Stimulated activated CD8-positive, alpha-beta memory T cell treated with anti-CD3 and anti-CD28 coated beads, Interleukin-7, amount 100 ng/mL, for 24 hours (primary cell): ENCODE data around the gene VSIG8.

Experiments used
- DNase-seq: peaks from one replicate; pipeline ENCODE4 v3.0.0-alpha.2; 2020; ENCODE audit warnings: low read depth

VSIG8 gene

DNA sequence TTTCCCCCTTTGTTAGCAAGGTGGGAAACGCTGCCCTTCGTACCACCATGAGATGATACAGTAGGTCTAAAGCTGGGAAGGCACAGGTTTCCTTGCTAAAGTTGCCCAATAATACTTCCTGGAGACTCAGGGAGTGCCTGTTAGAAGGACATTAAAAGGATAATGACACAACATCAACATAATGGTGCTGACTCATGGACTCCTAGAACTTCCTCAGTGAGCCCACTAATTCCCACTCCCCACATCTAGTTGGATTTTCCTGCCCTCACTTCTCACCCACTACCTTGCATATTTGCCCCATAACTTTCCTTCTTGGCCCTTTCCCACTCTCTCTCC is 20.0 kb upstream of the VSIG8 start:
- no peak for DNase-seq

- no peak for DNase-seq
Observed at GRCh38 chr1:159881622-159882526, 19.4 kb upstream of the VSIG8 start.

- no peak for DNase-seq
Observed at GRCh38 chr1:159880430-159880829, 18.0 kb upstream of the VSIG8 start.

DNA sequence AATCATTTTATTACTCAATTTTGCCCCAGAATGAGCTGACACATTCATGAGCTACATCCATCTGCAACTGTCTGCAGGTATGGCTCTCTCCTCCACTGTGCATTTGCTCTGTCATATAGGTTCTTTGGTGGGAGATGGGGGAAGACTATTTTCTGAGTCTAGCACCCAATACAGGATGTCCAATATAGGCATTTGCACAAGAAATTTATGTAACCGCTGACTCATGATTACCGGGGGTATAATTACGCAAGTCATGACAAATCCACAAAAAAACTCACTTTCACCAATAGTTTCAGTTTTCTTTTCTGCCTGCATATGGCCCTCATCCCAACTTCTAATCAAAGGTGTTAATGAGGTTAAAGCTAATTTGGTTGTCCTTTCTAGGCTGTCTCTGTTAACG is 17.5 kb upstream of the VSIG8 start:
- no peak for DNase-seq

DNA sequence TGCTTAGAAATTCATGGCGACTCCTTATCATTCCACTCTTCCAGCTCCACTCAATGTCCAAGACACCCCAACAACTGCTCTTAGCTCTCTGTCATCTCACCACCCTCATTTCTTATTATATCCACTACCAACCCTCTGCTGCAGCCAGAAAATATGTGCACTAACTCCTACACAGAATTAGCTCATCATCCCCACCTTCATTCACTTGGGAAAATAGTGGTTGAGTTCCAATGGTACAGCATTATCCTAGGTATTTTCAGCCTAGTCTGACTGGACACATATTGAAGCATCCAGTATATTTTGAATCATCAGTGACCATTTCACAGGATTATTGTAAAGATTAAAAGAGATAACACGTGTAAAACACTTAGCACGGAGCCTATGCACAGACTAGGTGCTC is 16.7 kb upstream of the VSIG8 start:
- DNase-seq: no peak

DNA sequence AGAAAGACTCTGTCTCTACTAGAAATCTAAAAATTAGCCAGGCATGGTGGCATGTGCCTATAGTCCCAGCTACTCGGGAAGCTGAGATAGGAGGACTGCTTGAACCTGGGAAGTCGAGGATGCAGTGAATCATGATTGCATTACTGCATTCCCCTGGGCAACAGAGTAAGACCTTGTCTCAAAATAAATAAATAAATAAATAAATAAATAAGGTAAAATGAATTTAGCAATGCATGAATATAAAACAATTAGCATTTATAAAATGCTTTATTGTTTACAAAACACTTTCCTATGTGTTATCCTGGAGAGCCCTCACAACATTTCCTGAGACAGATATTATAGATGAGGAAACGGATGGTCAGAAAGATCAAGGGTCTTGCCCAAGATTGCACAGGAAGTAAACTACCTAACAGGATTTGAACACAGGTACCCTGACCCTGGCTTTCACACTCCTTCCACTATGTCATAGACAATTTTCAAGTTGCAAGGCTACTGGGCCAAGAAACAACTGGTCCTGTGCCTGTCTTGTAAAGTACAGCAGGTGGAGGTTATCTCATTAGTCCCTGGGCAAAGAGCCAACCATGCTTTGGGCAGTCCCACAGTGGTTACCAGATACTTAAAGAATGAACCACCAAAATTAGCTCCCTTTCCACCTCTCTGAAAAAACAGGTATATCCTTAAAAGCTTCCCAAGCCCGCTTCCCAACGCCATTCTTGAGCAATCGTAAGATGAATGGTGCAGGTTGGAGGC is 15.4 kb upstream of the VSIG8 start:
- no peak for DNase-seq

GRCh38 chr1:159873530-159874143 is 11.2 kb upstream of the VSIG8 start:
- DNase-seq: no peak

DNA sequence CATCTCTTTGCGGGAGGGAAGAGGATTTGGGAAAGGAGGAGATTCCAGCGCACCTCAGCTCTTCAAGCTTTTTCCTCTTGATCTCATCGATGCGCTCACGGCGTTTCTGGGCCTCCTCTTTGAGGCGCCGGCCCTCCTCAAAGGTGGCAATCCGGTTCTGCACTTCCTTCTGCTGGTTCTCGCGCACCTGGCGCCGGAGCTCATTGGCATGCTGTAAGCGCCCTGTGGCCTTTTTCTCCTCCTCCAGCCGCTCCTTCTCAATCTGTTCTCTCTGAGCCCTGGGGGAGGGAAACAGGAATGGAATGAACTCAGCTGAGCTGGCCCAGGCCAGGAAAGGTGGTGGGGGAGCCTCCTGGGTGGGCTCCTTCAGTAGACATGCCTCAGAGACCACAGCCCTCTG is 10.4 kb upstream of the VSIG8 start:
- DNase-seq: no peak

- DNase-seq: no peak
Observed at GRCh38 chr1:159870704-159871103, 8.2 kb upstream of the VSIG8 start.

DNA sequence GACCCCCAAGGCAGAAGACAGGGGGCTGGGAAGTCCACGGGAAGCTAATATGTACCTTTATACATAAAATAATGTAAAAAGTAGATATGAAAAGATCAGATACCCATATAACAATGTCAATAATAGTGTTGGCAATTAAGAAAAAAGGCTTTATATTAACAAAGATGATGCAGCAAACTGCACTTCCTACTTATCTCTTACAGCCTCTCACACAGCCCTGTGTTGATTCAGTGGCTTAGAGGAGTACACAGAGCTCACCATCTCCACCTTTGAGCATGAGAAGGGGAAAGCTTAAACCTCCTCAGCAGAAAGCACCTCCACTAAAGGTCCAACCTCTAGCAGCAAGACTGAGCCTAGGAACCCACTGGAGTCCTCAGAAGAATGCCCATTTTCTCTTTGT is 7.2 kb upstream of the VSIG8 start:
- DNase-seq: no peak

DNA sequence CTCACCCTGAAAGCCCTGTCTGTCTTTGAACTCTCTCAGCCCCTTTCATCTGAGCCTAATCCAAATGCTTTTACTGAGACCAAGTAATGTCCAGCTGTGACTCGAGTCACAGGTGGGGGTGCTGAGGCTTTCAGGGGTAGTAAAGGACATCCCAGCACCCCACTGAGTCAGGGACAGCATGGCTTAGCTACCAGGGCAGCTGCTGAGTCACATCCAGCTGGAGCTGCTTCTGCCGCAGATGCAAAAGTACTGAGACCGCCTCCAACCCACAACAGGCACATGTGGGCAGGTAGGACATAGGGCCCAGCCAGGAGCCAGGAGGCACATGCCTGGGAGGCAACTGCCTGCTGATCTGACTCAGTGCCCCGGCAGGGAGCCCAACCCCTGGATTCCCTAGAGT is 6.7 kb upstream of the VSIG8 start:
- no peak for DNase-seq

DNA sequence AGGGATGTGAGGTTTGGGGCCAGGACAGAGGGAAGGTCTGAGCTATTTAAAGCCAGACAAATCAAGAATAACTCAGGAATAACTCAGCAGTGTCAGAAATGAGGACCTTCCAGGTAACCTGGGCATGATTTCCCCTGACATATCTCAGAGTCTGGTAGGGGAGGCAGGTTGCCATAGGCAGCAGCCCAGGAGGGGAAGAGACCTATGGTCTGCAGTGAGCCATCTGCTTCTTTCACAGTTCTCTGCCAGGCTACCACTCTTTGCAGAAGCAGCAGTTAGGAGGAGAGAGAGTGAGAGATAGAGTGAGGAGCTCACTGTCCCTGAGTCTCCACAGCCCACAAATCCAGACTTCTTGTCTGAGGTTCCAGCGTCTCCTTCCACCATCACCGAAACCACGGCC is 6.3 kb upstream of the VSIG8 start:
- DNase-seq: no peak

DNA sequence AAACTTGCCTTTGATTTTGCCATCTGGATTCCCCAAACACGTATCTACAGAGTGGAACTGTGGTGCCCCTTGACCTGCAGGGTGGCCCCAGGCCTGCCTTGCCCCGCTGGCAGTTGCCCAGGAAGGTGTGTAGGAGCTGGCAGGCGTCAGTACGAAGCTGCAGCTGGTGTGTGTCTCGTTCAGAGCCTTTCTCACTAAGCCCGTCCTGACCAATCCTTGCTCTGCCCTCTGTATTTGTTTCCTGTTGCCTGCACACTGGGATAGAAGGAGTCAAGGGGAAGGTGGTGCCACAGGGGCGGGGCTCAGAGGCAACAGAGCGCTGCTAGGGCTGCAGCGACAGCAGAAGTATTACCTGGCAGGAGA is 5.2 kb upstream of the VSIG8 start:
- no peak for DNase-seq

DNA sequence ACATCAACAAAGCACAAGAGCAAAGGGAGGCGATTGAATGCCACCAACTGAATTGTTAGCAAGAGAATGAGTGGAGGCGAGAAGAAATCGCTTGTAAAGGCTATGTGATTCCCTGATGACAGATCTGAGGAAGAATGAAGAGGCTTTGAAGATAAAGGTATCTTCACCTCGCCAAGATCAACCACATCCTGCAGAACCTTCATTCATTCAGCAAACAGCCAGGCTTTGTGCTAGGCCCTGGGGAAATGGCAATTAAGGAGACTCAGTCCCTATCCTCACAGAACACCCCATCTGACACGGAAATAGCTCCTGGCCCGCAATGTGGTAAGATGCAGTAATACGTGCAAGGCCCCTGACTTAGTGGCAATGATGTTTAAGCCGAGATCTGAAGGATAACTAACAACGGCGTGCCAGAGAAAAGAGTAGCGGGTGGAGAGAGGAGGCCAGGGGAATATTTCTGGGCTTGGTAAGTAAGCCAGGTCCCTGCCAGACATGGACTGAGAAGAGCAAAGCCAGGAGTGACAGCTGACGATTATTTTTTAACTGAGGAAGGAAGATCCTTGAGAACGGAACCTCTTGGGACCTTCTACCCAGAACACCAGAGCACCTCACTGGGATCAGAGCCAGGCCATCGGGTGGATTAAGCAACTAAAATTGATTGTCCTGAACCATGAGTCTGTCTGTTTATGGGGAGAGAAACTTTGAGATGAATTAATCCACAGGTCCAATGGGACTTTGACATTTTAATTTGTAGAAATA is 4.6 kb upstream of the VSIG8 start:
- DNase-seq: no peak

DNA sequence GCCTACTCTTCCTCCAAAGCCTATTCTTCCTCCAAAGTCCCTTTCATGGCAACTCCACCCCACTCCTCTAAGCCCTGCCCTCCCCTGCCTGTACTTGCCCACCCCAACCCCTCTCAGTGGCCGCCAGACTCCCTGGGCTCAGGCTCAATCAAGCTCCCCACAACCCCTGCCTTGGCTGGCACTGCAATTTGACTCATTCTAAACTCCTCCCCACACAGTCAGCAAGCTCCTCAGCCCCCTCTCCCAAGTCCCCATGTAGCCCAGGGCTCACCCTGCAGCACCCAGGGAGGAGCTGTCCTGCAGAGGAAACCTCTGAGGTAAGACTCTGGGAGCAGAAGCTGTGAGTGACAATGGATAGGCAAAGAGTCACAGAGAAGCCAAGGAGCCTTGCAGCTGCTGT is 3.6 kb upstream of the VSIG8 start:
- no peak for DNase-seq

- no peak for DNase-seq
Observed at GRCh38 chr1:159864262-159864661, 1.8 kb upstream of the VSIG8 start.

DNA sequence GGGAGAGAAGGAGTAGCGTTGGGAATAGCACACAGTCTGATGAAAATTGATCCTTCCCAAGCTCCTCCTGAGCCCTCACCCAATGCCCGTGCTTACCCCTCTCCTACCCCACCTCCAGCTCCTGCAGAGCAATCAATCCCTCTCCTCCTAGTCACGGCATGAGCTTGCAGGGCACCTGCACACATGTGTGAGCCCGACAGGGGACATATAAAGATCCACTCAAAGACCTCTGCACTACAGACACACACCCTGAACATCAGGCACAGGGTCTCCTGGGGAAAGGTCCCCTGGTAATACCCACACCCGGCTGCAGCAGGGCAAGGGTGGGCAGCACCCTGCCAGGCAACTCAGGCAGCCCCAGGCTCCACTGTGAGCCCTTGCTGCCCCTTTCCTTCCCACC is 426 bp downstream of the VSIG8 start:
- no peak for DNase-seq

DNA sequence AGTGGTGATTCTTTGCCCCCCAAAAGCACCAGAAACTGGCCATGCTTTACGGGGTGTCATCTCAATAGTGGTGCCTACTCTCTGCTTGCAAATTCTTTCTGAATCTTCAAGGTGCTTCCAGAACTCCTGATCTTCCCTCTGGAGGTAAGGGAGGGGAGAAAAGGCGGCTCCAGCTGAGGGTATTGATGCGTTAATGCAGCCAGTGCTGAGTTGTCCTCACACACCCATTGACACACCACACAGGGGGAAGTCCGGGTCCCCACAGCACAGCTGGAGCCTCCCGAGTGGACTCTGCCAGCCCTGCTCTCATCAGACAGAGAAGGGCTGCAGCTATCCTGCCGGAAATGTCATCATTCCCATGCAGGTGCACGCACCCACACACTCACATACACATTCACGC is 1.2 kb downstream of the VSIG8 start:
- DNase-seq: no peak

- DNase-seq: no peak
Observed at GRCh38 chr1:159860456-159860855, 2.0 kb downstream of the VSIG8 start.

- no peak for DNase-seq
Observed at GRCh38 chr1:159859767-159860322, 2.6 kb downstream of the VSIG8 start.

GRCh38 chr1:159857889-159858288 is 4.6 kb downstream of the VSIG8 start:
- no peak for DNase-seq

DNA sequence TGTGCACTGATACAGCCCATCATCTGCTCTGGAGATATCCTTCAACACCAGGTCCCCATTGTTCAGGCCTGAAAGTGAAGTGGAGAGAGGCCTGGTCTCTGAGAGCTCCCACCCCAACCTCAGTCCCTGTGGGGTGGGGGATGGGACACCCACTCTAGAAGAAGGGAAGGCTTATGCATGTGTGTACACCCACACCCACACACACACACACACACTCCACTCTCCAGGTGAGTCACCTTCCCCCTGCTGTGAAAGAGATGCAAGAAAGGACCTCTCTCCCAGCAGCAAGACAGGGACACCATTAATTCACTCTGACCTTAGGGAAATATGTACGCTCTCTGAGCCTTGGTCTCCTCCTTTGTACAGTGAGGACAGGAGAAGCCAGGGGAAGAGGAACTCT is 5.9 kb downstream of the VSIG8 start:
- DNase-seq: no peak
